RPMI7951 (cell line): ENCODE measurements around the gene CCDC59. TPM values are rescaled to one million over a fixed set of nuclear protein-coding genes. Genes with fewer than 3 reads are reported as not detected.
A peak's percentile ranks its signal among the peaks of the same experiment; 100 is the strongest.
"Not testable (repeated sequence)": the region's sequence is repeated elsewhere in the genome, so short reads cannot be mapped to it uniquely, and the experiment has no call there.

Experiments
- DNase-seq: peaks from one replicate; pipeline ENCODE4 v3.0.0-alpha.2; 2012; ENCODE audit warnings: low read depth
- total RNA-seq: library from RNA; depleted of rRNA; stranded (reverse); fragments of >200 nt; shearing (Covaris generic); gene quantifications from 2 replicates; pipeline ENCODE4 v1.2.3, GENCODE V29; 2014; rRNA removed

CCDC59 gene, protein sequence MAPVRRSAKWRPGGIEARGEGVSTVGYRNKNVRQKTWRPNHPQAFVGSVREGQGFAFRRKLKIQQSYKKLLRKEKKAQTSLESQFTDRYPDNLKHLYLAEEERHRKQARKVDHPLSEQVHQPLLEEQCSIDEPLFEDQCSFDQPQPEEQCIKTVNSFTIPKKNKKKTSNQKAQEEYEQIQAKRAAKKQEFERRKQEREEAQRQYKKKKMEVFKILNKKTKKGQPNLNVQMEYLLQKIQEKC
- total RNA-seq = 55.5 and 62.4 TPM in 2 replicates

DNA sequence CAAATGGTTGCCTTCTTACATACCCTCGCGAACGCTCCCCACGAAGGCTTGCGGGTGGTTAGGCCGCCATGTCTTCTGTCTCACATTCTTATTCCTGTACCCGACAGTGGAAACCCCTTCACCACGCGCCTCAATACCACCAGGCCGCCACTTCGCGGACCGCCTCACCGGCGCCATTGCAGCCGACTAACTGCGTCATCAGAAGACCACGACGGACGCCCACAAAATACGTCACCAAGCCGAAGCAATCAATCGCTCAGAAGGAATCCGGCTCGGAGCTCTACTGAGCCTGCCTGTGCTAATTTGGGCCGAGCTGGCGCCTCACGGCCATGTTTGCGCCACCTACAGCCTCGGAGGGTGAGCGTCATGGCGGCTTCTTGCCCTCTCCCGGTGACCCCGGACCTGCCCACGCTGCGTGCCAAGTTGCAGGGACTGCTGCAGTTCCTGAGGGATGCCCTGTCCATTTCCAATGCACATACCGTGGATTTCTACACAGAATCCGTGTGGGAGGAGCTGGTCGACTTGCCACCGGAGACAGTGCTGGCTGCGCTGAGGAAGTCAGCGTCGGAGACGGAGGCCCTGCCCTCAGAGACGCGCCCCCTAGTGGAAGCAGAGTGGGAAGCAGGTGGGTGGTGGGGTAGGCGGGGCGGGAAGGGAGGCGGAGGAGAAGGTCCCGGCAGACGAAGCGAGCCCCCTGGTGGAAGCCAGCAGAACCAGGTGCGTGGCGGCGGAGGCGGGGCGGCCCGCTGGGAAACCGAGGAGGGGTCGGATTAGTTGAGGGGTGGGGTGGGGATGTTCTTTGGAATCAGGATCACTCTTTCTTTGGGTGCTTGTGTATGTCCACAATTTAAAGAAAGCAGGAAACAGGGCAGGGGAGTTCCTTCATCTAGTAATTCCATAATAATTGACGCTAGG, at the start of gene CCDC59, which contains the start of gene METTL25:
TSS of gene CCDC59 (minus strand) at position 188 of the 915 bp plus-strand sequence. CDS start at position 177, 11 bp downstream.
TSS of gene METTL25 (plus strand) at position 330 of the 915 bp plus-strand sequence. CDS start at position 367, 37 bp downstream.
- peak; percentile 96 for DNase-seq

DNA sequence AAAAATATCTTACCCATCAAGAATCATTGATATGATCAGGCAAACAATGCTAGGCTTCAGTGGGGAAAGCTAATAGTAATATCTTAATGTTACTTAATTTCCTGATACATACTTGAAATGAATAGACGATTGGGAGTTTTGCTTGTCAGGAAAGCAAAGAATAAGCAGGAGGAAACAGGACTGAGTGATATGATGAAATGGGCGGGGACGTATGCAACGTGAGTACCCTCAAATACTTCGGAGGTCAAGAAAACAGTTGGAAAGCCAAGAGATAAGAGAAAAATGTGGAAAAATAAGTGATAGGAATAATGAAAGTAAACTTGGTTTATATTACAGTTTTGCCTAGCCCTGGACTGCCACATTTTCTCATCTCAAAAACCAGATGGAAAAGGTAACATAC, 49.3 kb upstream of the CCDC59 start:
- DNase-seq = no peak

DNA sequence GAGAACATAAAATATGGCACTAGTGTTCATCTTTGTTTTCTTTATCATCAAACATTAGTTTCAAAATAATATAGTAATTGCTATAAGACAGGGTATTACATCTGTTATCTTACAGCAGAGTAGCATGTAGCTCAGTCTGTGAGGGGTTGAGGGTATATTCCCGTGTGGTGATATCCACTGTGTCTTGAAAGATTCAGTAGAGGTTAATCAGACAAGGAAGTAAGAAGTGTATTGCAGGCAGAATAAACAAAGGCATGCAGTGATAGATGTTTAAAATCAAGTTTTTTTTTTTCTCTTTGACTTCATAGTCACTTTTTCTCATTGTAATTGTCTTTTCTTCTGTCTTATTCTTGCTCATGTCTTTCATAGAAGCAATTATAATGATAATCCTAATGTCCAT, 48.5 kb upstream of the CCDC59 start:
- DNase-seq = no peak

DNA sequence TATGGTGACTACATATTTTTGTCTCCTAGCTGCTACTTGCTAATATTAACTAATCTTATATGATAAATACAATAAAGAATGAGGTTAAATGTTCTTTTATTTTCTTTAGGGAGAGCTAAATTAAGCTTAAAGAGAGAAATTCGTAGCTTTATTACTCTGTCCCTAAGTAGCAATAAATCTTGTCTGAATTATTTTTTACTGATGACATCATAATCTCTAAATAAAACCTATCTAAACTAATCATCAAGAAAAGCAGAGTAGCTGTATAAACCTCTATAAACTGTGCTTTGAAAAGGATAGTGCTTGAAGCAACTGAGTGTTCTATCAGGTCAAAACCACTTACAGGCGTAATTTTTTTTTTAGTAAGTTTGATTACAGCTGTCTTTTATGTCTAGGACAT, 42.6 kb upstream of the CCDC59 start:
- DNase-seq = no peak

DNA sequence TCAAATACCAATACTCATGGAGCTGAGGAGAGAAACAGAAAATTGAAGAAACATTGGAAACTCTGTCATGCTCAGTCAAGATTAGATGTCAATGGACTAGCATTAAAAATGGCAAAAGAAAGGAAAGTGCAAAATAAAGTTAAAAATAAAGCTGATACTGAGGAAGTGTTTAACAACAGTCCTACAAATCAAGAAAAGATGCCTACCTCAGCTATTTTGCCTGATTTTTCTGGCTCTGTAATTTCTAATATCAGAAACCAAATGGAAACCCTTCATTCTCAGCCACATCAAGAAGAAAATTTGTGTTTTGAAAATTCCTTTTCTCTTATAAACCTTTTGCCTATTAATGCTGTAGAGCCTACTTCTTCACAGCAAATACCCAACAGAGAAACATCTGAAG, 40.7 kb upstream of the CCDC59 start:
- no peak for DNase-seq

DNA sequence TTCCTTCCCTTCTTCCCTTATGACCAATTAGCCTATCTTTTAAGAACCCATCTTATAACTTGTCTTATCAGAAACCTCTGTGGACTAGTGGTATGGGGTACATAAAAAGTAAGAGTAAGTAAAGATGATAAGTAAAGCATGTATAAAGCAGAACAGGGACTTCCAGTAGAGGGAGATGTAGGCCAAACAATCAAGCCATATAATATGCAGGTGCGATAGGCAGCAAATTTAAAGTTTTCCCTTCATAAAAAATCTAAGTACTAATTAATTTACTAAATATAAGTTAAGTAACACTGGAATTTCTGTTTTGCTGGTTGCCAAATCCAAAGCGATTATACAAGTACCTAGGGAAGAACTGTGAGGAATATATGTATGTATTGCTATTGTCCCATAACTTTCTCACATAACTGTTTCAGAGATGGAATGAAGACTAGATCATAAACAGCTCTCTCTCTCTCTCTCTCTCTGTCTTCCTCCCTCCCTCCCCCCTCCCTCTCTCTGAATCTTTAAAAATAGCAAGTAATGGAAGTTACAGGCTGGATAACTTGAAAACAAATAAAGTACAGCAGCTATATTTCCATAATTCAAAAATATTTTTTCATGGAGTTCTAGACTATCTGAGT, 25.9 kb upstream of the CCDC59 start:
- DNase-seq = no peak

DNA sequence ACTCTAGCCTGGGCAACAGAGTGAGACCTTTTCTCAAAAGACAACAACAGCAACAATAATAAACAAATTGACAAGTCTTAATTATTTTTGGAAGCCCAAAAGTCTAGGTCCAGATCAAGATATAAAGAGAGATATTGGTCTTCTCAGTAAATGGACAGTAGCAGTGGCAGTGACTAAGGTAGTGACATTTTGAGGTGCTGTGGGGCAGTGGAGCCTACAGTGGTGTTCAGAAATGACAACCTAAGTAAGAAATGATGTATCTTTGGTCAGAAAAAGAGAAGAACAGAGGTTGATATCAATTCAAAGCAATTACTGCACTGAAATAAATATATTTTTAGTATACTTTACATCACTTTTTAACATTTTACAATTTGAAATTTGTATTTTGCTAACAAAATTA, 20.8 kb upstream of the CCDC59 start:
- no peak for DNase-seq

DNA sequence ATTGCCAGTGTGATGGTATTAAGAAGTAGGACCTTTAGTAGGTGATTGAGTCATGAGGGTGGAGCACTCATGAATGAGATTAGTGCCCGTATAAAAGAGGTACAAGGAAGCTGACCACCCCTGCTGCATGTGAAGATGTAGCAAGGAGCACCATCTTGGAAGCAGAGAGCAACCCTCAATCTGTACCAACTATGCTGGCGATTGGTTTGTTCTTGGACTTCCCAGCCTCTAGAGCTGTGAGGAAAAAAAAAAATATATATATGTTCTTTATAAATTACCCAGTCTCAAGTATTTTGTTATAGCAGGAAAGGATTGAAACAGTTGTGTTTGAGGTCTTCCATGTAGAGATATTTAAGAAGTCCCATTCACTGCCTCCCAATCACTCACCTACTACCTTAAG, 17.0 kb upstream of the CCDC59 start:
- no peak for DNase-seq

DNA sequence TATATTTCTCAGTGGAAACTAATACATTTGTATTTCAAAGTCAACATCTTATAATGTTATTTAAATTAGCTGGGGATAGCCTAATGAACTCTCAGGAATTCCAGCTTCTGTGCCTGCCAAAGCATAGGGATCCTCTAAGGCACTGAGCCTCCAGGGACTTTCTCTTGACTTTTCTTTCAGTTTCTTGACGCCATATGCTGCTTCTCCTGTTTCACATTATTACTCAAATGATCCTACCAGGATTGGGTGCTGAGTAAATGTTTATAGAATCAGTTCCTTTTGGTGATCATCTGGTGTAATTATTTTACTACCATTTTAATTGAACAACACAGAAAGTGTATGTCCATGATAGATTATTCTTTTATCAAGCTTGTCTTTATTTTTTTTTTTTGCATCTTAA, 8.0 kb upstream of the CCDC59 start:
- DNase-seq = no peak

DNA sequence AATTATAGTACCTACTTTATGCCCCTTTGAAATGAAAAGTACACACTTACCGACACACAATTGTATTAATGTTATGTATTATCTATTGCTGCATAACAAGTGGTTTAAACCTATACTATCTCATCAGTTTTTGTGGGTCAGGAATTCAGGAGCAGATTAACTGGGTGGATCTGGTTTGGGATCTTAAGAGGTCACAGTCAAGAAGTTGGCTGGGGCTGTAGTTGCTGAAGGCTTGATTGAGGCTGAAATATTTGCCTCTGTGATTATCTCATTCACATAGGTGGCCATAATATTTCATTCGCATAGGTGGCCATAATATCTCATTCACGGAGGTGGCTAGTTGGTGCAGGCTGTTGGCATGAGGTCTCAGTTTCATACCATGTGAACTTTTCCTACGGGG, 5.8 kb upstream of the CCDC59 start:
- DNase-seq = no peak

DNA sequence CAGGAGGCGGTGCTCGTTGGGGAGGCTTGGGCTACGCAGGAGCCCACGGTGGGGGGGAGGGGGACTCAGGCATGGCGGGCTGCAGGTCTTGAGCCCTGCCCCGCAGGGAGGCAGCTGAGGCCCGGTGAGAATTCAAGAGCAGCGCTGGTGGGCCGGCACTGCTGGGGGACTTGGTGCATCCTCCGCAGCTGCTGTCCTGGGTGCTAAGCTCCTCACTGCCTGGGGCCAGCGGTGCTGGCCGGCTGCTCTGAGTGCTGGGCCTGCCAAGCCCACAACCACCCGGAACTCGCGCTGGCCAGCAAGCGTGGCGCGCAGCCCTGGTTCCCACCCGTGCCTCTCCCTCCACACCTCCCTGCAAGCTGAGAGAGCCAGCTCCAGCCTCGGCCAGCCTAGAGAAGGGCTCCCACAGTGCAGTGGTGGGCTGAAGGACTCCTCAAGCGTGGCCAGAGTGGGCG, 3.3 kb upstream of the CCDC59 start:
- no peak for DNase-seq

DNA sequence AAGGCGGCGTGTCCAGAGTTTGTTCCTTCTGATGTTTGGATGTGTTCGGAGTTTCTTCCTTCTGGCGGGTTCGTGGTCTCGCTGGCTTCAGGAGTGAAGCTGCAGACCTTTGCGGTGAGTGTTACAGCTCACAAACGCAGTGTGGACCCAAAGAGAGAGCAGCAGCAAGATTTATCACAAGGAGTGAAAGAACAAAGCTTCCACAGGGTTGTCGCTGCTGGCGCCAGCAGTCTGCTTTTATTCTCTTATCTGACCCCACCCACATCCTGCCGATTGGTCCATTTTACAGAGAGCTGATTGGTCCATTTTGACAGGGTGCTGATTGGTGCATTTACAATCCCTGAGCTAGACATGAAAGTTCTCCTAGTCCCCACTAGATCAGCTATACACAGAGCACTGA, 2.6 kb upstream of the CCDC59 start:
- DNase-seq = not testable (repeated sequence)

DNA sequence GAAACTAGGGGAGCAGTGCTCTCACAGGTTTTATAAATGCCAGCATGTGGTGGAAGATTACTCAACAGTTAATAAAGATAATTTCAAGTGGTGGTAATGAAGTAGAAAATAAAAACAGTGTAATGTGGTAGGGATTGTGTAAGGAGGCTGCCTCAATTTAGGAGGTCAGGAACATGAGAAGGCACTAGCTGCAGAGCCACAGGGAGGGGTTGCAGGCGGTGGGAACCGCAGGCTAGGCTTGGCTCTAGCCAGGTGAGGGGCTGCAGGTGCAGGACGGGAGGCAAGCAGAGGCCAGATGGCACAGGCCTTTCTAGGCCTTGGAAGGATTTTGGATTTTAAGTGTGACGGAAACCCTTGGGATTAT, 910 bp upstream of the CCDC59 start:
- no peak for DNase-seq

DNA sequence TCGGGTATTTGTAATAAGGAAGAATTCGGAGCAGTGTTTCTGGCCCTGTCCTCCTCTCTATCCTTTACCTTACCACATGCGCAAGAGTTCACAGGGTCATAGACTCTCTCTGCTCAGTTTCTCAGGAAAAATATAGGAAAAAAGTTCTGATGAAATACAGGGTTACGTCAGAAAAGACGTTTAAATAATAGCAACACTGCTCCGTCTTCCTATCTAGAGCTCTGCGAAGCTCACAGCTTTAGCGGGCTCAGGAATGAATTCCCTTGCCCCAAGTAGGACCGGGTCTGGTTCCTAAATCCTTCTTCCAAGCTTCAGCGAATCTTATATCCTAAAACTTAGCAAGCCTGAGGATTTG, 365 bp downstream of the CCDC59 start:
- no peak for DNase-seq

DNA sequence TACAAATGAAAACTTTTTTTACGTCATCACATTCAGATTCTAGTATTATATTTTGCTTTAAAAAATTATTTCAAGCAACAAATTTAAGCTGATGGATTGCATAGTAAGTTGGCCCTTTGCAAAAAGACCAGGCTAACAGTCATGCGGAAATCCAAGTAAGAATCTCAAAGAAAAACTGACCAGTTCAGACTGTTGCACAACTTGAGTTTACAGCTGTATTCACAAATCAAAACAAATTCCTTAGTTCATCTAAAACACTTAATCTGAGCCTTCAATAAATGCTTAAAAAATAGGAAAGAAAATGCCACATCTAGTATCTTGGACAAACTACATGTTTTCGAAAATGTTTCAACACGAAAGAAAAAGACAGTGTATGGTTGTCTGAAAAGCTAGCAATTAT, 847 bp downstream of the CCDC59 start:
- no peak for DNase-seq

DNA sequence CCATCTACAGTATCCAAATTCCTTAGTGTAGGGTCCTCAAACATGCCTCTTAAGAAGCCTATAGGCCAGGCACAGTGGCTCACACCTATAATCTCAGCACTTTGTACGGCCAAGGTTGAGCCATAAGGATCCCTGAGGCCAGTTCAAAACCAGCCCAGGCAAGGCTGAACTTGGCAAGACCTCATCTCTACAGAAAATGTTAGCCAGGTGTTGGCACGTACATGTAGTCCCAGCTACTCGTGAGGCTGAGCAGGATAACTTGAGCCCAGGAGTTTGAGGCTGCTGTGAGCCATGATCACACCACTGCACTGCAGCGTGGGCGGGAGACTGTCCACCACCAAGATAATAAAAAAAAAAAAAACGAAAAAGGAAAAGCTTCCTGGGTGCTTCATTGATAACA, 6.8 kb downstream of the CCDC59 start:
- no peak for DNase-seq

DNA sequence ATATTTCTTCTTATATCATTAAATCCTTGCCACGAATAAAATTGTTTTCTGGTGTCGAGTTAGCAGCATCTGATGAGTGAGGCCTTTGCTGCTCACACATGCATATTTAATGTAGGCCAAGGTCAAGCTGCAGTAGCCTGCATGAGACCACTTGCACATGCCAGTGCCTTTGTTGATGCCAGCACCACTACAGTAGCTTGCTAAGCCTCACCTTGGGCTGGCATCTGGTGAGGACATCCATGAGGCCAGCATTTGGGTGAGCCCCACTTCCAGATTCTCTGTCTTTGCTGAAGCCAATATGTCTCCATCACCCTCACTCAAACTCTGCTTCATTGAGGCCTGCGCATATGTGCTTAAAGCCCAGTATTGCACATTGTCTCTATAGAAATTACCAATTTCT, 8.0 kb downstream of the CCDC59 start:
- DNase-seq = no peak

DNA sequence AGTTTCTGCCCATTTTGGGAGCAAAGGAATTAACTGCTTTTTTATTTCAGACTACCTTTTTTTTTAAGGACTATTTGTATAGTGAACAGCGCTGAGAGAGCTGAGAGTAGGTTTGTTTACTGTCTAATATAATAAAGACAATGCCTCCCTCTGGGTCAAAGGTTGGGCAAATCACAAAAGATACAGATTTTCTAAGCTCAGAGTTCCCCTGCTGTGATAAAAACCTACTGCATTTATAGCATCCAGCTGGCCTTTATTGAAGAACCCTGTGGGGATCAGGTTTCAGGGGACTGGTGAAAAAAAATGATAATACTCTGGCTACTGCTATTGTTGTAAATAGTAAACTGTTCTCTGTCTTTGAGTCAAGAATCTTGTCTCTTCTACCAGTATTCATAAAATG, 28.7 kb downstream of the CCDC59 start:
- DNase-seq = peak; percentile 1

DNA sequence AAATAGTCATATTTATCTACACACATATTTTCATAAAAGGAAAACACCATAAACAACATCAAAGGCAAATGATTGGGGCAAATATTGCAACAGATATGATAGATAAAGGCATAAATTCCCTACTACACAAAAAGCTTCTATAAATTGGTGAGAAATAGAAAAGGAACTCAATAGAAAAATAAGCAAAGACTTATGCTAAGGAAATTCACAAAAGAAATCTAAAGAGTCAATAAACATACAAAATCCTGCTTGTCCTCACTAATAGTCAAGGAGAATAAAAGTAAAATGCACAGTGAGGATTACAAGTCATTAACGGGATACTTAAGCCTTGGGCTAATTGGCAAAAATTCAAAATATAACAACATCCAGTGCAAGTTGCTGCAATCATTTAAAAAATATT, 30.3 kb downstream of the CCDC59 start:
- DNase-seq = no peak

DNA sequence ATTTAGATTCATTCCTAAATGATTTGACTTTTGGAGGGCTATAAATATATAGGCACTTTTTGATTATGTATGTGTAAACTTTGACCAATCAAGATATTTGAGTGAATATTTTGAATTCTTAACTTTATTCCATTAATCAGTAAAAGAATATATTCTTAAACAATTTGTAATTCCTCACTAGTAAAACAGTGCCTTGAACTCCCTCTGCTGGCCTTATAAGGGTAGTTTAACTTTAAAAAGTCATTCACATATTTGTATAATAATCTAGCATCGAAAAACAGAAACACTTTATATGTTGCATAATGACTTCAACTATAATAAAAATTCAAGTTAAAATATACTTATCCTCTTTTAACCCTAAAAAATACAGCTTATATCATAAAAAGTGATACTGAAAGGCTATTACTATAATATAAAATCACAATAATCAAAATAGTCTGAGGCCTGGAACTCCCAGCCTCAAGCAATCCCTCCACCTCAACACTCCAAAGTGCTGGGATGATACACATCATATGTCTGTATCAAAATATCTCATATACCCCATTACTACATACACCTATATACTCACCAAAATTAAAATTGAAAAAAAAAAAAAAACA, 31.2 kb downstream of the CCDC59 start:
- DNase-seq = peak; percentile 6

DNA sequence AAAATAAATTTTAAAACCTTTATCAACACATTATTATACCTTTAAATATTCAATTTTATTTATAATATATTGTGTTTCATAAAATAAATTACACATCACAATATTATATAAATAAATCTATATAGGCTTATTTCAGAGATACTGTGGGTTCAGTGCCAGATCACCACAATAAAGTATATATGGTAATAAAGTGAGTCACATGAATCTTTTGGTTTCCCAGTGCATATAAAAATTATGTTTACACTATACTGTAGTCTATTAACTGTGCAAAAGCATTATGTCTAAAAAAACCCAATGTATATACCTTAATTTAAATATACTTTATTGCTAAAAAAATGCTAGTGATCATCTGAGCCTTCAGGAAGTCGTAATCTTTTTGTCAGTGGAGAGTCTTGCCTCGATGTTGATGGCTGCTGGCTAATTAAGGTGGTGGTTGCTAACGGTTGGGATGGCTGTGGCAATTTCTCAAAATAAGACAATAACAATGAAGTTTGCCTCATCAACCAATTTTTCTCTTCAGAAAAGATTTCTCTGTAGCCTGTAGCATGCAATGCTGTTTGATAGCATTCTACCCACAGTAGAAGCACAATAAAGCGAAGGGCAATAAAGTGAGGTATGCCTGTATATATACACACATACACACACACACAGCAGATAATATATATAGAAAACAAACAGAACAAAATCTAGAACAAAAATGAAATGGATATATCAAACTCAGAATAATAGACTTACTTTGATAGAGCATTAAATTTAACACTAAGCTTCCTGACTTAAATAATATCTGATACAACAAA, 32.4 kb downstream of the CCDC59 start:
- no peak for DNase-seq
